Activated gamma-delta T cell (primary cell): ENCODE data around the gene KRT222.

Experiments used
- DNase-seq: peaks from one replicate; lab custom pipeline; 2025; lab: John Stamatoyannopoulos, UW
- total RNA-seq, 2 donors: gene quantifications; one replicate each; lab custom pipeline; 2026; lab: John Stamatoyannopoulos, UW

Gene KRT222
- 0 to 0.17 reads per million in 2 donors for total RNA-seq

DNA sequence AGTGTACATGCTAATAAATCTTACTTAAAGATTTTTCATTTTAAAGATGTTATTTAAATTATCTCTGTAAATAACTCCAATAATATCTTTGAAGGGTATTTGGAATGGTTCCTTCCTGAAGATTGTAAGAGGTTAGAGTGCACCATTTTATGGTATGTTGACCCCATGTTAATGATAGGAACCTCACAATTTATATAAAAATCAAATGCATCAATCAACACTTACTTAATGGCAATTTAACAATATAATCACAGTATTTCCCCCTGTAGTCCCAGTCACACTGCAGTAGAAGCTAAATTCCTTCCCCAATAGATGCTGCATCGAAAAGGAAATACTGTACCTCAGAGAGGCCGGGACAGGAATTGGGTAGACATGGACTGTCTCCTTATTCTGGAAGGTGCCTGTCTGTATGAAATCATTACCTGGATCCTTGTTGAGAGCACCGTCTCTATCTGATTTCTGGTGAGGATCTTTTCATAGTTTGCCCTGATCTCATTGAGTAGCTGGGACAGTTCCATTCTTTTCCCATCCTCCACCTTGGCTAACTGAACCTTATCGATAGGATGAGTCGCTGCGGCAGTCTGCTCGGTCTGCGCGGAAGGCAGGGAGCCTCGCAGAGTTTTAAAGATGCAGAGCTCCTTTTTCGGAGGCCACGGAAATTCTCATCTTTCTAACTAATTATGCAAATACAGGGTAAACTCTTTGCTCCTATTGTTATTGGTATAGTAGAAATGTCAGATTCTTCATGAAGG, at the start of gene KRT222:
TSS of gene KRT222 (minus strand) at position 596 of the 752 bp plus-strand sequence. CDS start at position 518, 78 bp downstream.
- DNase-seq = no peak

DNA sequence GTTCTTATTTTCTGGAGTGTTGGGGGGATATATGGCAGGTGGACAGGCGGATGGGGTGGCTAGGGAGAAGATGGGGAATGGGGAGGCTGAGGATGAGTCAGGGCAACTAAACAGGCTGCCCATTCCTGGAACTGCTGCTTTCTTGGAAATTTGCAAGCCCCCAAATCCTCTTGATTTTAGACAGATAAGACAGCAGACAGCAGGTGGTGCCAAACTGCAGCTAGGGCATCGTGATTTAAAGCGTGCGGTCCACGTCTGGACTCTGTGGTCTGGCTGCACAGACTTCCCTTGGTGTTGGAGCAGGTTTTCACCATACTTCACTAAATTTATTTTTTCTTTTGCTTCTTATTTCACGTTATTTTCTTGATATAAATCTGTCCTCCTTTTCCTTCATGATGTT, 49.5 kb upstream of the KRT222 start:
- no peak for DNase-seq

DNA sequence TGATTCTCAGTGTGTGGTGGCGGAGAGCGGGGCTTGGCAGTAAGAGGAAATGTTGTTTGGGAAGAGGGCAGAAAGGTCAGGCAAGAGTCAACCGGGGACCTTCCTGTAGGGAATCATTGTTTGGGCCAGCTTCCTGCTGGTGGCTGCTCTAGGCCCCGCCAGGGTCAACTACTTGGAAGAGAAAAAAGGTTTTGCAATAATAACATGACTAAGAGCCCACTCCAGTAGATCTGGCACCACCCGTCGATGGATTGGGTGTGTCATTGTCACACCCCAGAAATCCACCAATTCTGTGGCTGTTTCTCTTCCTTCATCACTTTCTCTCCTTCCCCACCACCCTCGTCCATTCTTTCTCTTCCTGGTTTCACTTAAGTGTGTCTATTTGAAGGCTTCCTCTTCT, 42.8 kb upstream of the KRT222 start:
- no peak for DNase-seq

DNA sequence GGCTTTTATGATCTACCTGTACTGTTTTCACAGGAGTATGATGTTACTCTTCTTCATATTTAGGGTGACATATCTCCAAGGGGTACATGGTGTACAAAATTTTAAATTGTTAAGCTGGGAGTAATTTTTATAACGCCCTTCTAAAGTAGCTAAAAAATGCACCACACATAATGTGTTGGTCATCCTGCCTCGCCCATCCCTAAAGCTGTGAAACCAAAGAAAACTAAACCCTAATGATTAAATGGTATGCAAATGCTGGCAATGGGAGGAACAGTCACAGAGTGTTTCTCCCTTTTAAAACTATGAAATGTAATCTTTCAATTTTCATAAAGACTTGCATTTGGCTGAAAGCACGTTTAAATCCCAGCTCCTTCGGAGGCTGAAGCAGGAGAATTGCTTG, 40.6 kb upstream of the KRT222 start:
- DNase-seq = no peak

DNA sequence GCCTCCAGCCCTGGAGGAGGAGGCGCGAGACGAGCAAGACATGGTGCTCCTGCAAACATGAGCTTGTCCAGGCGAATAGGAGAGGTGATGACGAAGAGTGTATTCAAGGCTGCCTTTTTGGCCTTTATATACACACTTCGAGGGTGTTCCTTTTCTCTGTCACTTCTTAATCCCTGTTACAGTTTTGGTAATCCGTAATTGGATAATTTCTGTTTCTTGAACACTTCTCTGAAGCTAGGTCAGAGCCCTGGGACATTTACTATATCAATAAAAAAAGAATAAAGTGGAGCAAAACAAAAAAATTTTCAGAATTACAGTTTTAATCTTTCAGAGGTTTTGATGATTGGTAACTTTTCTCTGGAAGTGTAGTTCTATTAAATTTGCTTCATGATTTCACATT, 38.7 kb upstream of the KRT222 start, which contains the start of gene KRT24:
TSS of gene KRT24 (minus strand) at position 101 of the 400 bp plus-strand sequence. CDS start at position 42, 59 bp downstream.
- no peak for DNase-seq

DNA sequence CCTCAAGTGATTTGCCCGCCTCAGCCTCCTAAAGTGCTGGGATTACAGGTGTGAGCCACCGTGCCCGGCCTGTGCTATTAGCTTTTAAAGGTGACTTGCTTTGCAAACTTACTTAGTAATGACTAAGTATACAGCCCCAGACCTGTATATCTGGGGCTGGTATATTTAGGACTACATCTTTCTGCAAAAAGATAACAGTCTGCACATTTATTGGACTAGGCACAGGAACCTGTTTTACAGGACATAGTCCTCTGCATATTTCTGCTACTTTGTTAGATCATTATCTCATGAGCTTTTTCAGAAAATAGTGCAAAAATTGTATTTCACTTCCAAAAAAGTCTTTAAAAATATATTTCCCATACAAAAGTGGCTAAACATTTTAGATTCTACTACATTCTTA, 37.3 kb upstream of the KRT222 start:
- DNase-seq = no peak

DNA sequence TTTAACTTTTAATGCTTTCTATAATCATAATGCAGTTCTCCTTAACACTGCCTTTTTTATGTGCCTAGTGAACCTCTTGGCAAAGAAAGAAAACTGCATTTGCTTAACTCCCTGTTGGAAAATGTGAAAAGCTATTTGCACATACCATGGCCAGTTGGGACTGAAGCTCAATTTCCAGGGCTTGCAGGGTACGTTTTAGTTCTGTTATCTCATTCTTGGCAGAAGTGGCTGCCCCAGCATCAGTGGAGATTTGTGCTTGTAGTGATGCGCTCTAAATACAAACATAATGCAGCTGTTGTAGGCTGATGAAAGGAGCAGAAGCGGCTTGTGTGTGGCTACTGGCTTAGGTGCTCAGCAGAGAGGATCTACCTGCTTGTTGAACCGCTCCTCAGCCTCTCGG, 34.9 kb upstream of the KRT222 start:
- no peak for DNase-seq

DNA sequence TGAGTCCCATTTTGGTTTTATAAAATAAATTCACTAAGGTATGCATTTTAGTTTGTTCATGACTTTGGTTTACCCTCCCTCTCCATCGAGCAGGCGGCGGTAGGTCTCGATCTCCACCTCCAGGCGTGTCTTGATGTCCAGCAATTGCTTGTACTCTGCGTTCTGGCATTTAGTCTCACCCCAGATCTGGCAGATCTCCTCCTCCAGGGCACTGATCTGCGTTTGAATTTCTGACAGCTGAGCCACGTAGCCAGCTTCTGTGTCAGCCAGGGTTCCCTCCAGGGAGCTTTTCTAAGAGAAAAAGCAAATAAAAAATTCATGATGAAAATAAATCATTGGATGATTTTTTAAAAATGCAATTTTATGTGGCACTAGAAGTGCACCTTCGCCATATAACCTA, 34.4 kb upstream of the KRT222 start:
- DNase-seq = no peak

DNA sequence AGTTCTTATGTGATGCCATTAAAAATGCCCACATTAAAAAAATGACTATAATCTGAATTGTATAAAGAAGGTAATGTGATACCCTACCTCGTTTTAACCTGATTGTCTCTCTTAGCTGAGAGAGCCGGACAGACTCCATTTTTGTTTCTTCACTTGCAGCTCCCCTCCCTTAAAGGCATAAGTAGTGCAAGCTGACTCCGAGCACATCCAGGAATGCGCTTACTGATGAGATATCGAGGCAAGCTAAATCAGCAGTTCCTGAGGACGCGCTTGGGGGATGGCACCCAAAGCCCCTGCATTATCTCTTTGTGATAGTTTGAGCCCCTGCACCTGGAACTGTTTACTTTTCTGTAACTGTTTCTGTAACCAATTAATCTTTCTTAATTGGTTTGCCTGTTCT, 32.3 kb upstream of the KRT222 start:
- DNase-seq = no peak

DNA sequence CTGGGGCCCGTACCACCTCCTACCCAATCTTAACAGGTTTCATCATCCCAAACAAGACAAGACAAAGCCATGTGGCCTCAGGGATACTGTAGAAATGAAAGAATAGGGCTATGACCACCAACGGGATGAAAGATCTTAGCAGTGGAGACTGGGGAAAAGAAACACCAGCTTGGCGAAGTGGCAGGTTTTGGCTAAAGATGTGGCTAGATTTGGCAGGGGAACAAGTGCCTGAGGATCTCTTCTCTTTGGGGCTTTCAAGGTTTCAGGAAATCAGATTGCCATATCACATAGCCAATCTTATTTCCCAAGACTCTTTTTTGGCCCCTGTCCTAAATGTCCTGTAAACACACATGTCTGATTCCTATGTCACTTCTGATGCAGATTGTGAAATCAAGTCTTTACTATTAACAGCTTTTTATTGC, 31.7 kb upstream of the KRT222 start:
- DNase-seq = no peak

DNA sequence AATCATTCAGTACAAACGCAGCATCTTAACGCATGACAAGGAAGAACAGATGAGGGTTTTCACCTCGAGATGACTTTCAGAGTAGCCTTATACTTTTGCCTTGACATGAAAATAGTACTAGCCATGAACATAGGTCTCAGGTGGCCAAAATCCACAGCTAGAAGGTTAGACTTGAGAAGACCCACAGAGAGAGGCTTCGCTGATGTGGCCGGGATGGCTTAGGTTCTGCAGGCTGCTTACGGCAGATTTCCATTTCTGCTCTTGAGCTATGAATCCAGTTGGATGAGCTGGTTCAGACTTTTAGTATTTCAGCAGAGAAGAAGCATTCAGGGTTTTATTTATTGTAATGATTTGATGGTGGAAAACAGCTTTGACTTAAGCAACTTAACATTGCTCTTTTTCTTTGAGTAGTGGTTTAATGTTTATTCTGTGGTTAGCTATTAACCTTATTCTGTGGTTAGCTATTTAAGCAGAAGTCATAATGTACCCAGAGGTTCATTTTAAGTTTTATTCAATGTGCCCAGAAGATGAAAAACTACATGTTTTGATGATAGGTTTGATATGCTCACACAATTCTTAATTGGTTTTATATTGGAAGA, 31.0 kb upstream of the KRT222 start:
- no peak for DNase-seq

DNA sequence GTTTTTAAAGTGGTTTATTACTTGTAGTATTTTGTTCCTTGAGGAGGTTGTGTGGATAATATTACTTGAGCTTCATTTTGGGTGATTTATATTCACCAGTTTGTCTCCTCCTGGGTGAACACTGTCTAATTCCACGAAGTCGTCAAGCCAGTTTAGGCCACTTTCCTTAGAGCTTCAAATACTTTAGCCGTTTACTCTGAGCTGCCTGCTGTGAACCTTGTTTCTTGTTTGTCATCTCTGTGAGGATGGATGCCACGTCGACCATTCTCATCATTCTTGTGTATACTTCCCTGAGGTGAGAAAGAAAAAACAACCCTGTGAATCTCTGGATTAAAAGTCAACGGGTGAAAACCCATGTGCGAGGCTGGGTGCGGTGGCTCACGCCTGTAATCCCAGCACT, 29.6 kb upstream of the KRT222 start:
- no peak for DNase-seq

DNA sequence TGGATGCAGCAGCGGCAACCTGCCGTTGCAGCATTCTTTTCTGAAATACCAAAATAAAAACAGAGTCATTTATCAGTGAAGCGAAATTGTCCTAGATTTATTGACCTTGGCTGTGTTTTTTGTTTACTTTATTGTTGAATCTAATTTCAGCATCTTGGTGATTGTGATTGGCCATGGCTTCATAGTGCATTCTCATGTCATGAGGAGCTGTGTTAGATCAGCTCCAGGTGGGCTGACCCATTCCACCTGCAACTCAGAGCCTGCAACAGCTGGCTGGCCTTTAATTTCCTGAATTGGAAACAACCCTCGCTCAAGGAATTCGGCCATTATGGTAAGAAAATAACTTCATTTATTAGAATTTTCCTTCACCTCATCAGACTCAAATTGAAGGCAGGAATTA, 22.1 kb upstream of the KRT222 start:
- no peak for DNase-seq

DNA sequence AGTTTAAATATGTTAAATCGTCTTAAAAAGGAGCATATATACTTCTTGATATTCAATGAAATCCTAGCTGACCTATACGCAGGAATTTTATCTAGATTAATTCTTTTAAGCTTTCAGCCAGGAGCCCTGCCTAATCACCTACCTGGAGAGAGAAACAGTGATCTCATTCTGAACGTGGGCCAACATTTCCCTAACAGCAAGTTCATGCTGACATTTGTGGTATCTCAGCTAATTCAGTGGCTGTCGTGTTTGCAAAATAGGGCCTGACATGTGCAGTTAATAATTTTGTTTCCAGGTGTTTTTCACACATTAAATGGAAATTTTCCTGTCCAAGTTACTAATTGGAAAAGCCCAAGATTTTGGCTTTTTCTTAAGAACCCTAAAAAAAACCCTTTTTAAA, 21.2 kb upstream of the KRT222 start:
- no peak for DNase-seq

DNA sequence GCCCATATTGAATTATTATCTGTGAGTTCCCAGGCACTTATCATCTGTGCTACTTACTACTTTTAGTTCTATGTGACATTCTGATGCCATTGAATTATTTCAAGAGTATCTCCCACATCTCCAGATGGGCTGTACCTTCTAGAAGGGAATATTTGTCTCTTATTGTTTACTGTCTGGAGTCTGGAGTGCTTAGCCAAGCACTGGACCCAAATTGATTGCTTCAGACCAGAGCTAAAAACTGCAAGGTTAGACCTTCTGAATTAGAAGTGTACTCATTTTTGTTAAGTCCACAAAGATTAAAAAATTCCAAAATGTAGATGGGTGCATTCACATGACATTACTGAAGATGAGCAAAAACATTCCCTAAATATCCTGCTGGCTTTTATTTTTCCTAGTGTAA, 16.0 kb upstream of the KRT222 start:
- DNase-seq = no peak

DNA sequence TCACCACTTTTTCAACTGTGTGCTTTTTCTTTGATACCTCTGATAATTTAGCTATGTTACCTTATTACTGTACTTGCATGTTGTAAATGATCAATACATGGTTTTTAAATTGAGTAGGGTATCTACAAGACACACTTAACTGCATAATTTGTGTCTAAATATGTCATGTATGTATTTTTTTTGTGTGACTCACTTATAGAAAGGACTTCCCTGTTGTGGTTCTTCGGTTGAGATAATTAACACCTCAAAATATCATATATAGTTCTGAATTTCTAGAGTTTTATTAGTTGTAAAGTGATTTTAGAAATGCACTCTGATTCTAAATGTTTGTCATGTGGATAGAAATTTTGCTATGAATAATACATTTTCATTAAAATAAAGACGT, 14.5 kb upstream of the KRT222 start:
- no peak for DNase-seq

DNA sequence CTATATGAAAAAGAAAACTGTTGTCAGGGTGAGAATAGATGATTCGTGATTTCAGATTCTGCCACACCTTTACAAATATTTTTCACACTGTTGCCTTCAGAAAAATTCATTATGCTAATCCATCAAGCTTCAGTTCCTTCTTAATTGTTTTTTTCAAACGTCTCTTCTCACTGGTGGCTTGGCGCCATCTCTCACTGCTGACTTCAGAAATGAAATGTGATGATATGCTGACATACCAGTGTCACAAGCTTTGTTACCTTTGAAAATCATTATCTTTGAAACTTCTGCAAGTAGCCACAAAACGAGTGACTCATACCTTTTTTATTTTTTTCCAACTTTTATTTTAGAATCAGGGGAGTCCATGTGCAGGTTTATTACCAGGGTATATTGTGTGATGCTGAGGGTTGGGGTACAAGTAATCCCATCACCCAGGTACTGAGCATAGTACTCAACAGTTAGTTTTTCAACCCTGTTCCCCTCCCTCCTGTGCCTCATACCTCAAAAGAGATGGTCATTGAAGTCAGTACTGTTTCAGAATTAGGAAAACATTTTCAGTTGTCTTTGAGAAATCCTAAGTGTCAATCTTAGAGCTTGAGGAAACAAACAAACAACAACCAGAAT, 14.0 kb upstream of the KRT222 start:
- no peak for DNase-seq

DNA sequence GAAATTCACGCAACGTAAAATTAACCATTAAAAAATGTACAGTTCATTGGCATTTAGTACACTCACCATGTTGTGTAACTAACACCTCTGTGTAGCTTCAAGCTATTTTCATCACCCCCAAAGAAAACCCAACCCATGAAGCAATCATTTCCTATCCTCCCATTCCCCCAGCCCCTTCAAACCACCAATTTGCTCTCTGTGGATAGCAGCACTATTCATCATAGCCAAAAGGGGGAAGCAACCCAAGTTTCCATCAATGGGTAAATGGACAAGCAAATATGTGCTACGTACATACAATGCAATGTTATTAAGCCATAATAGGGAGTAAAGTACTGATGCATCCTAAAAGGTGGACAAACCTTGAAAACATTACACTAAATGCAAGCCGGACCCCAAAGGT, 10.9 kb upstream of the KRT222 start:
- no peak for DNase-seq

DNA sequence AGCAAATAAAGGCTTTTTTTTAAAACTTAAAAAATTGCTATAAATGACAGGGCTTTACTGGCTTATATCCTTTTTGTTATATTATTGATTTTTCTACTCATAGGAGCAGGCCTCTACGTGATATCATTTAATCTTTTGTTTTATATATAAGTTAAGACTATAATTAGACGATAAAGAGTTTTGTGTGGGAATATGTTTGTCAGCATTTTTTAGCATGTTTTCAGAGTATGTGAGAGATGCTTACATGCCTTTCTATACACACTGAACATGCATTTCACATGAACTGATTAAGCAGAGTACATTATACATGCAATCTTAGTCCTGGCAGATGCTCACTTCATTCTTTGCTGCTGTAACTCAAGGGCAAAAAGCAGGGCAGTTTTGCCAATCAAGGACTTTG, 7.7 kb upstream of the KRT222 start:
- DNase-seq = no peak

DNA sequence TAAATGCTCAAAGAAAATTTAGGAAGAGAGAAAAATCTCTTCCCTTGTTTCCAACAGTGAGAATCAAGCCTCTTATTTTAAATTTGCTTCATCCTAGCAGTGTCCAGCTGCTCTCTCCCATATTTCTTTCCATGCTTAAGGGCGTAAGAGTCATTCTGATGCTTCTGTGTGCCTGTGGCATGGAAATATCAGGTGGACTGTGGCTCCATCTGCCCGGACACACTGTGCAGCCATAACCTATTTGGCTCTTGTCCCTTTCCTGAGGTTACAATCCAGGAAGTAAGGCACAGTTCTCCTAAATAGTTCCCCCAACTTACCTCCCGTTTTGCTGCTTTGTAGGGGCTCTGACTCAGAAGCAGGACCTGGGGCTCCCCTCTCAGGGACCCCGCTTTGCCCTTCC, 6.3 kb upstream of the KRT222 start:
- DNase-seq = no peak

DNA sequence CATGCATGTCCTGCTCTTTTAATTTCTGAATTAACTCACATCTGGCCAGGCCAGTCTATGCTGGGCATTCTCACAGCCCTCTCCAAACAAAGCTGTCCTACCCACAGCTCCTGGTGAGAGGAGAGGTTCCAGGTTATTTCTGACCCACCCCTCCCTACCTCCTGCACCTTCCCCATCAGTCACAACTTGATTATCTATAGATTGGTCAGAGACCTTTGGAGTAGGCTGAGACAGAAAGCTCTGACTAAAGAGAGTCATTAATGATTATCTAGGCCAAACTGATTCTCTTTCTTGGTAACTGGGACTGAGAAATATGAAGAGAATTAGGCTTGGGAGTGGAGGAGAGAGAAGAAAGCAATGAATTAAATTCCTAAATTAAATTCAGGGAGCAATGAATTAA, 1.4 kb upstream of the KRT222 start:
- no peak for DNase-seq

DNA sequence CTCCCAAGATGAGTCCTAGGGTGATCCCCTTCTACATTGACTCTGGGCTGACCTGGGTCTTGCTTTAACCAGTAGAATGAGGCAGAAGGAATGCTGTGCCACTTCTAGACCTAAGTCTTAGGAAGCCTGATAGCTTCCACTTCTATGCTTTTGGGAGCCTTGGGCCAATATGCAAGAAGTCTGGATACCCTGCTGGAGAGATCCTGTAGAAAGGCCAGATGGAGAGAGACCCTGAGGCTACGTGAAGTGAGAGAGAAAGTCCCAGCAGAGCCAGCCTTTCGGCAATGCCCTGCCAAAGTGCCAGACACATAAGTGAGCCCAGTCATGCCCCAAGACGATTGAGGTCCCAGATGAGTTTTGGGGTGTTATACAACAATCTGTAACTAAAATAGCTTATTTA, 1.7 kb downstream of the KRT222 start:
- no peak for DNase-seq

DNA sequence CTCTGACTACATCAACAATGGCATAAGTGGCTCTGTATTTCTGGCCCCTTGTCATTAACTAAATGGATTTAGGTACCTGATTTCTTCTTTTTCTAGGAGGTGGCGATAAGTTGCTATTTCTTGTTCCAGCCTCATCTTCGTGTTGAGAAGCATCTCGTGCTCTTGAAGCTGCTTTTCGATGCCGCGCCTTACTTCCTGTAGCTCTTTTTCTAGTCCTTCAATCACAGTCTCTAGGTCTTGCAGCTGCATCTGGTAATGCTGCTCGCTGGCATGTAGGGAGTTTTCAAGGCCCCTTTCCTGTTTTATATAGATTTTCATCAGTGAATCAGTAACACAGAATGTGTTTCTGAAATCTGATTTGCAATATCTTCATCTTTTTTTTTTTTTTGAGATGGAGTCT, 5.1 kb downstream of the KRT222 start:
- no peak for DNase-seq
